ENCODE measurements around the gene AEN. TPM values are rescaled to one million over a fixed set of nuclear protein-coding genes. Genes with fewer than 3 reads are reported as not detected.

Gene AEN
- total and polyA plus RNA-seq, 11 donors = 3.8 to 21.8 (median 6.6) TPM

DNA sequence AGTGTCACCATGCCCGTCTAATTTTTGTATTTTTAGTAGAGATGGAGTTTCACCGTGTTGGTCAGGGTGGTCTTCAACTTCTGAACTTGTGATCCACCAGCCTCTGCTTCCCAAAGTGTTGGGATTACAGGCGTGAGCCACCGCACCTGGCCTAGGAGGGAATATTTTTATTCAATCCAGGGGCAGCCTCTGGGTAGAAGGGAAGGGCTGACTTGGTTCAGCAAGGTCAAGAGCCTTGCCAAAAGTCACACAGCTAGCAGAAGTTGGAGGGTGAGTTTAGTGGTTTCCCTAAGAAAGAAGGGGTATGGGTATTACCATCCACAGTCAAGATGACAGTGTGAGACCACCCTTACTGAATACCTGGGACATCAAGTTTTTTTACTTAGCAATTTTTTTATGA, 4.9 kb upstream of the AEN start:
- no peak overlapping the region for H3K4me3 ChIP-seq
- H3K36me3 ChIP-seq = no peaks in the 10 kb centered on the region
- no peak overlapping the region for H3K27ac ChIP-seq
- H3K4me1 ChIP-seq = peaks cover 0 to 6% (median 4%) of the 10 kb centered on the region in 12 donors
- intact Hi-C loops (cut with DNase I) = loop anchor here in 1 of 10 donors (10.0 kb wide), 1 partner anchor 71 kb away; the partner anchor contains the start of gene DET1
- ATAC-seq = no peak
- H3K27me3 ChIP-seq = peaks cover 0 to 2% (median 0%) of the 10 kb centered on the region in 9 donors
- no peaks in the 10 kb centered on the region for H3K9me3 ChIP-seq
- WGBS, 4 donors = 79 to 90% (median 83%) methylated on average over 4 of the region's 4 CpGs
- TF ChIP-seq POLR2A (IDR thresholded peaks at IDR 0.05) = no peak
- TF ChIP-seq, protein P1, sequence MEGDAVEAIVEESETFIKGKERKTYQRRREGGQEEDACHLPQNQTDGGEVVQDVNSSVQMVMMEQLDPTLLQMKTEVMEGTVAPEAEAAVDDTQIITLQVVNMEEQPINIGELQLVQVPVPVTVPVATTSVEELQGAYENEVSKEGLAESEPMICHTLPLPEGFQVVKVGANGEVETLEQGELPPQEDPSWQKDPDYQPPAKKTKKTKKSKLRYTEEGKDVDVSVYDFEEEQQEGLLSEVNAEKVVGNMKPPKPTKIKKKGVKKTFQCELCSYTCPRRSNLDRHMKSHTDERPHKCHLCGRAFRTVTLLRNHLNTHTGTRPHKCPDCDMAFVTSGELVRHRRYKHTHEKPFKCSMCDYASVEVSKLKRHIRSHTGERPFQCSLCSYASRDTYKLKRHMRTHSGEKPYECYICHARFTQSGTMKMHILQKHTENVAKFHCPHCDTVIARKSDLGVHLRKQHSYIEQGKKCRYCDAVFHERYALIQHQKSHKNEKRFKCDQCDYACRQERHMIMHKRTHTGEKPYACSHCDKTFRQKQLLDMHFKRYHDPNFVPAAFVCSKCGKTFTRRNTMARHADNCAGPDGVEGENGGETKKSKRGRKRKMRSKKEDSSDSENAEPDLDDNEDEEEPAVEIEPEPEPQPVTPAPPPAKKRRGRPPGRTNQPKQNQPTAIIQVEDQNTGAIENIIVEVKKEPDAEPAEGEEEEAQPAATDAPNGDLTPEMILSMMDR (IDR thresholded peaks at IDR 0.05) = no peak
- DNase-seq = no peak

DNA sequence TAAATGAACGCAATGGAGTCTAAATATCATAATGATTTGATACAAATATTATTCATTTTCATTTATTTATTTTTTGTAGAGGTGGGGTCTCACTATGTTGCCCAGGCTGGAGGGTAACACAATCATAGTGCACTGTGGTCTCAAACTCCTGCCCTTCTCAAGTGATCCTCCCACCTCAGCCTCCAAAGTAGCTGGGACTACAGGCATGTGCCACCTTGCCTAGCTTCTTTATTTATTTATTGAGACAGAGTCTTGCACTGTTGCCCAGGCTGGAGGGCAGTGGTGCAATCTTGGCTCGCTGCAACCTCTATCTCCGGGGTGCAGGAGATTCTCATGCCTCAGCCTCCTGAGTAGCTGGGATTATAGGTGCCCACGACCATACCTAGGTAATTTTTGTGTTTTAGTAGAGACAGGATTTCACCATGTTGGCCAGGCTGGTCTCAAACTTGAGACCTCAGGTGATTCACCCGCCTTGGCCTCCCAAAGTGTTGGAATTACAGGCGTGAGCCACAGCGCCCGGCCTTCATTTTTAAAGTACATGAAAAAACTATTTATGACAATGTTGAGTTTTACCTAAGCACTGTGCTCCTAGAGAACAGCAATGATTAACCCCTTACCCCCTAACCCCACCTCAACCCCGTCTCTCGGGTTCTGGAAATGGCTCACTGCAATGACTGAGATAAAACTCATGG, 4.0 kb upstream of the AEN start:
- DNase-seq (no peak), ATAC-seq (no peak)
- intact Hi-C loops (cut with DNase I) = loop anchor here in 1 of 10 donors (10.0 kb wide), 1 partner anchor 72 kb away; the partner anchor contains the start of gene DET1
- H3K27me3 ChIP-seq = peaks cover 0 to 2% (median 0%) of the 10 kb centered on the region in 9 donors
- H3K9me3 ChIP-seq = no peaks in the 10 kb centered on the region
- TF ChIP-seq, protein P1 (IDR thresholded peaks at IDR 0.05) = no peak
- TF ChIP-seq POLR2A (IDR thresholded peaks at IDR 0.05) = no peak
- H3K4me3 ChIP-seq = no peak overlapping the region
- H3K36me3 ChIP-seq = no peaks in the 10 kb centered on the region
- WGBS, 4 donors = 89 to 96% (median 92%) methylated on average over 10 of the region's 10 CpGs
- H3K27ac ChIP-seq = no peak overlapping the region
- H3K4me1 ChIP-seq = peaks cover 3 to 14% (median 9%) of the 10 kb centered on the region in 12 donors

DNA sequence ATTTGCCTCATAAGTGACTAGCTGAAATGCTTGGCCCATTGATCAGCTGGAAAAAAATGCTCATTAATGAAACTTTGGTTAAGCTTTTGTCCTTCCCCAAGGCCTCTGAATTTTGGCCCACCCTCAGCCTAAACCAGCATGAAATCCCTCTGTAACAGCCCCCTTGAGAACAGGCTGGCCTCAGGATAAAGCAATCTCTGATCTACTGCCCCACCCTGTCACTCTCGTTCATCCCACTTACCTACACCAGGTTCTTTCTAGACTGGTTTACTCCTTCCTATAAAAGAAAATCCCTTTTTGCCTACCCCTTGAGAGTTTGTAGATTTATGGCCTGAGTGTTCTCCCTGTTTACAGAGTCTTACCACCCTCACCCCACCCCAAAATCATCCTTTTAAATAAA, 3.4 kb upstream of the AEN start:
- TF ChIP-seq, protein P1 (IDR thresholded peaks at IDR 0.05) = no peak
- no peak for TF ChIP-seq POLR2A (IDR thresholded peaks at IDR 0.05)
- Histone ChIP-seq H3K4me3 (no peak overlapping the region), H3K27me3 (peaks cover 0 to 2% (median 0%) of the 10 kb centered on the region in 9 donors), H3K9me3 (no peaks in the 10 kb centered on the region), H3K4me1 (peaks cover 3 to 19% (median 14%) of the 10 kb centered on the region in 12 donors), H3K36me3 (no peaks in the 10 kb centered on the region), H3K27ac (no peak overlapping the region)
- 48 to 82% (median 56%) methylated on average over 1 of the region's 1 CpG for WGBS, 4 donors
- ATAC-seq (no peak), DNase-seq (no peak)
- intact Hi-C loops (cut with DNase I) = loop anchor here in 1 of 10 donors (10.0 kb wide), 1 partner anchor 73 kb away; the partner anchor contains the start of gene DET1

DNA sequence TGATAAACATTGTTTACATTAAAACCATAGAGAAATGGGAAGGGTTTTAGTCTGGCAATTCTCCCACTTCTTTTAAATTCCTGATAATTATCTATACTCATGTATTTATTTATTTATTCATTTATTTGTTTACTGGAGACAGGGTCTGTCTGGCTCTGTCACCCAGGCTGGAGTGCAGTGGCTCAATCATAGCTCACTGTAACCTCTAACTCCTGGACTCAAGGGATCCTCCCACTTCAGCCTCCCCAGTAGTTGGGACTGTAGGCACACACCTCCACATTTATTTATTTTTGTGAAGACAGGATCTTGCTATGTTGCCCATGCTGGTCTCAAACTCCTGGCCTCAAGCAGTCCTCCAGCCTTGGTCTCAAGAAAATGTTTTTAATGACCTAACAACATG, 2.5 kb upstream of the AEN start:
- H3K4me1 ChIP-seq = peaks cover 3 to 24% (median 18%) of the 10 kb centered on the region in 12 donors
- no peak for DNase-seq
- ATAC-seq = no peak
- intact Hi-C loops (cut with DNase I) = loop anchor here in 1 of 10 donors (10.0 kb wide), 1 partner anchor 74 kb away; the partner anchor contains the start of gene DET1
- peaks cover 0 to 2% (median 0%) of the 10 kb centered on the region in 9 donors for H3K27me3 ChIP-seq
- no peaks in the 10 kb centered on the region for H3K36me3 ChIP-seq
- H3K27ac ChIP-seq = no peak overlapping the region
- no peaks in the 10 kb centered on the region for H3K9me3 ChIP-seq
- no peak for TF ChIP-seq POLR2A (IDR thresholded peaks at IDR 0.05)
- TF ChIP-seq, protein P1 (IDR thresholded peaks at IDR 0.05) = no peak
- H3K4me3 ChIP-seq = no peak overlapping the region

Measured in heart left ventricle (tissue), 16 donors.